ENCODE results near the gene ARL11. TPM values are rescaled to one million over a fixed set of nuclear protein-coding genes. Genes with fewer than 3 reads are reported as not detected.

ARL11 gene
- total RNA-seq, 1 donor from 2014 or later = 2.9 TPM

GRCh38 chr13:49649244-49649962 lies 21.1 kb downstream of the ARL11 start:
- peak; percentile 43 for DNase-seq (ENCODE audit: low spot score)

- no peak for DNase-seq (ENCODE audit: low spot score)
These were observed 21.6 kb downstream of the ARL11 start for GRCh38 chr13:49649963-49650312.

- DNase-seq (ENCODE audit: low spot score) = no peak
These were observed 23.5 kb downstream of the ARL11 start for GRCh38 chr13:49651570-49652354.

DNA sequence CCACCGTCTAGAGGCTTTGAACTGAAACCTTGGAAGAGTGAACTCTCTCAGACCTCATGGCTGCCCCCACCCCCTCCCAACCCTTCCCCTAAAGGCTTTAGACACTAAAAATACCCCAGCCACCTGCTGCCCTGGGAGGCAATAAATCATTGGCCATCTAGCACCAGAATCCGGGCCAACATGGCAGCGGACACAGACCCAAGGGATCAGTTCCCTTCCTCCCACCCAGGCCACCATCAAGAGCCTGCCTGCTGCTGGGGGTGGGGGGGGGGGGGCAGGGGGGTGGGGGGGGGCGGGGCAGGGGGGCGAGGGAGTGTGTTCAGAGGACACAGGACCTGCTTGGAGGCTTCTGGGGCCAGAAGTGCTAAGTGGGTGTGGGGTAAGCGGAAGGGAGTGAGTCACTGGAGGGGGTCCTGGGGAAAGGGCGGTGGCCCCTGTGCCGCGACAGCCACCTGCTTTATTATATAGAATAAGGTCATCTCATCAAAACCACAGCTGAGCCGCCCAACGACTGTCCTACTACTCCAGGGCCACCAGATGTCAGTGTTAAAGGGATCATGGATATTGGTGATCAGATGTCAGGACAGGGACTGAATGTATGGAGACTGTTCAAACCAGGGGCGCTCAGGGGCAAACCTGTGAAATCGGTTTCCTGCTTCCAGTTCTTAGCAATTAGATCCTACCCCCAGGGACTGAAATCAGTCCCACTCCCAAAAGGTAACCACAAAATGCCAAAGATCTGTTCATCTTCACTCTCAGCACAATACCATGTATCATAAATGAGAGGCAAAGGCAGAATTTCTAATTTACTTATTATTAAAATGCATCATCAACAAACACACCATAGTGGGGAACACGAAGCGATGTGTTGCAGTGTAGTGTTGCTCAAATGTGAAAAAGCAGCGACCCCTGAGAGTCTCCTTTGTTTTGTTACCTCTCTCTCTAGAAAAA lies 24.3 kb downstream of the ARL11 start:
- DNase-seq (ENCODE audit: low spot score) = no peak

- DNase-seq (ENCODE audit: low spot score) = no peak
These were observed 25.2 kb downstream of the ARL11 start for GRCh38 chr13:49653478-49653877.

GRCh38 chr13:49654011-49654410 lies 25.7 kb downstream of the ARL11 start:
- no peak for DNase-seq (ENCODE audit: low spot score)

DNA sequence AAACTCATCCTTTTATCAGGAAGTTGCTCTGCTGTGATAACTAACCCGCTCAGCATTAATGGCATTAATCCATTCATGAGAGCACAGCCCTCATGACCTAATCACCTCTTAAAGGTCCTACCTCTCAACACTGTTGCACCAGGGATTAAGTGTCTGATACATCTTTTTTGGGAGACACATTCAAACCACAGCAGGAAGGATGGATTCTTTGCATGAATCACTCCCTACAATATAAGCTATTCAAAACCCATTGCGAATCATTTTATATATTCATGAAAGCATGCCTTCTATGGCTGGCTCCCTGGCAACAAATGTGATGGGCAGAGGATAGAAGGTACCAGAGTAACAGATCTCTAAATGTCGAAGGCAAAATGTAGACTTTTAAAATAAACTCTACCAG lies 27.6 kb downstream of the ARL11 start:
- peak; percentile 61 for DNase-seq (ENCODE audit: low spot score)

DNA sequence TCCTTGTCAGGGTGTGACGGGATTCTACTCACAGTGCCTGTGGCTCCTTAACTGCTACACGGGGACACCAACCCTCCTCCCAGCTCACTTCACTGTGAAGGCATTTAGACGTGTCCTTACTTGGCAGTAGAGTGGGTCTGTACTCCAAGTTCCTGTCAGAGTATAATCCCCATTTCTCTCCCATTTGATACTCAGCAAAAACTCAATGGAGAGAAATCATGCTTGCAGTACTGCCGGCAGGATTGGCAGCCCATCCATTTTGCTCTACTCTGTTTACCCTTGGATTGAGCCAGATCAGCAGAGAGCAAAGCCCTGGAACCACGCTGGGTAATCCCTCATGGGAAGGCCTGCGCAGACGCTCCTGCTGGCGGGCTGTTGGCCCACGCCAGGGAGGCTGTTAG lies 28.9 kb downstream of the ARL11 start:
- DNase-seq (ENCODE audit: low spot score) = peak; percentile 80

DNA sequence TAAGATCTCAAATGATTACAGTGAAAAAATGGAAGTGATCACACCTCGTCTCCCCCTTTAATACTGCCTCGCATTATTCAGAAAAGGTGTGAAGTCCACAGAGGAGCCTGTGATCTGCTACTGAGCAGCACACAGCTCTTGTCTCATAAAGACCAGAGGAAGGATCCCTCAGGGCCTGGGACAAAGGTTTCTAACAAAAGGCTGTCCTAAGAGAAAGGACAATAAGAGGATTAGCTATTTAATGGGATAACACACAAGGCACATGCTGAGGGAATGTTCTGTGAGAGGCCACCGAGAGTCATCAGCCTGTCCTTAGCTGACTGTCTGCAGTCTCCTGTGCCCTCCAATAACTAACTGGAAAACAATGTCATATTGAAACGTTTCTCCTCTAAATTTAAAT lies 36.3 kb downstream of the ARL11 start:
- no peak for DNase-seq (ENCODE audit: low spot score)

GRCh38 chr13:49667773-49668172 lies 39.5 kb downstream of the ARL11 start:
- DNase-seq (ENCODE audit: low spot score) = no peak

DNA sequence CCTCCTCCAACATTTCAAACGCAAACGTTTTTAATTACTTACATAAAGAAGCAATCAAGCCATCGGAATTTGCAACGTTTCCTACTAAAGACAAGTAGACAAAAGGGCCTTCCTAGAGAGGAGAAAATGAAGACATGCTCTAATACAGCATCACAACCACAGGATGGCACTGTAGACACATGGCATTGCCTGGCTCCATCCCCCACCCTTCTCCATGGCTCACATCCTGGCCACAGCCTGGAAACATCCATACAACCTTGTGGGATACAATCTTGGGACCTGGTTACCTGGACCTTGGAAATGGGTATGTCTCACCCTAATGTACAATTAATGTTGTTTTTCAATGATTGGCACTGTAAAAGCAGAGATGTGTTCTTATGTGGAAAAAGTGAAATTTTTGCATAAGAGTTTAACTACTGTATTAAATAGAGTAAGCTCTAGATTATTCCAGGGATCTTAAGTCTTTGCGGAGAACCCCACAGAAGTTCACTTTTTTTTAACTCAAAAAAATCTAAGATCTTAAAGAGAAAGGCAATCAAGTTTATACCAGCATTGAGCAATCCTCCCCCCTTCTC lies 41.5 kb downstream of the ARL11 start:
- DNase-seq (ENCODE audit: low spot score) = peak; percentile 74

GRCh38 chr13:49670828-49671227 lies 42.5 kb downstream of the ARL11 start:
- DNase-seq (ENCODE audit: low spot score) = no peak

DNA sequence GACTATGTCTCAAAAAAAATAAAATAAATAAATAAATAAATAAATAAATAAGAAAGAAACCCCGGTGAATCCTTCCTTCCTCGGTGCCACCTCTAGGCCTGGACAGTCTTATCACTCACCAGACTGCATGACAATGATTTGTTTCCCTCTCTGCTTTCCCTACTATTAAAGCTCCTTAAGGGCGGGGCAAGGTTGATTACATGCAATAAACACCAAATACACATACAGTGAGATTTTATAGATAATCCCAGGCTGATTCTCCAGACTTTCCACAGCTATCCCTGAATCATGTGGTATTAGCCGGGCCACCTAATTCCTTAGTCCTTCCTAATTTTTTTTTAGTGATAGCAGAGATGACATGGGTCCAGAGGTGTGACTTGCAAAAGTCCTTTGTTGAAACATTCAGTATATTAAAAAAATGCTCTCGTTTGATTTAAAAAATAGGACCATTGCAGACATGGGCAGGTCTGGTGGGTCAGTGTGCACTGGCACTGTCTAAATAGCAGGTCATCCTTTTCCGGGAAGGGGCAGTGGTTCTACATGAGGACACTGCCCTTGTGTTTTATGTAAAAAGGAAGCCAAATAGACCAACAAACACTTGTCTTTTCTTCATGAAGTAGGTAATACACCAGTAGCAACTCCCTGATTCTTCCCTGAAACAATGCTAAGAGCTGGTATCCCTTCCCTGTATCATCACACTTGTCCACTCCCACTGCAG lies 48.4 kb downstream of the ARL11 start:
- no peak for DNase-seq (ENCODE audit: low spot score)

DNA sequence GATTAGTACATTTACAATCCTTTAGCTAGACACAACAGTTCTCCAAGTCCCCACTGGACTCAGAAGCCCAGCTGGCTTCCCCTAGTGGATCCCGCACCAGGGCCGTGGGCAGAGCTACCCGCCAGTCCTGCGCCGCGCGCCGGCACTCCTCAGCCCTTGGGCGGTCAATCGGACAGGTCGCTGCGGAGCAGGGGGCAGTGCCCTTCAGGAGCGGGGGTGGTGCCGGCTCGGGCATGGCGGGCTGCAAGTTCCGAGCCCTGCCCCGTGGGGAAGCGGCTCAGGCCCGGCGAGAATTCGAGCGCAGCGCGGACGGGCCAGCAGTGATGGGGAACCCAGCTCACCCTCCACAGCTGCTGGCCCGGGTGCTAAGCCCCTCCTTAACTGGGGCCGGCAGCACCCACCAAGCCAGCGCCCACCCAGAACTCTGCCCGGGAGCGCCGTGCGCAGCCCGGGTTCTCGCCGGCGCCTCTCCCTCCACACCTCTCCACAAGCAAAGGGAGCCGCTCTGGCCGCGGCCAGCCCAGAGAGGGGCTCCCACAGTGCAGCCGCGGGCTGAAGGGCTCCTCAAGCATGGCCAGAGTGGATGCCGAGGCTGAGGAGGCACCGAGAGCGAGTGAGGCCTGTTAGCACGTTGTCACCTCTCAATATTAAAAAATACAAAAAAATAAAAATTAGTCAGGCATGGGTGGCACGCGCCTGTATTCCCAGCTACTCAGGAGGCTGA lies 50.0 kb downstream of the ARL11 start:
- no peak for DNase-seq (ENCODE audit: low spot score)

GRCh38 chr13:49679246-49679645 lies 50.9 kb downstream of the ARL11 start:
- peak; percentile 14 for DNase-seq (ENCODE audit: low spot score)

DNA sequence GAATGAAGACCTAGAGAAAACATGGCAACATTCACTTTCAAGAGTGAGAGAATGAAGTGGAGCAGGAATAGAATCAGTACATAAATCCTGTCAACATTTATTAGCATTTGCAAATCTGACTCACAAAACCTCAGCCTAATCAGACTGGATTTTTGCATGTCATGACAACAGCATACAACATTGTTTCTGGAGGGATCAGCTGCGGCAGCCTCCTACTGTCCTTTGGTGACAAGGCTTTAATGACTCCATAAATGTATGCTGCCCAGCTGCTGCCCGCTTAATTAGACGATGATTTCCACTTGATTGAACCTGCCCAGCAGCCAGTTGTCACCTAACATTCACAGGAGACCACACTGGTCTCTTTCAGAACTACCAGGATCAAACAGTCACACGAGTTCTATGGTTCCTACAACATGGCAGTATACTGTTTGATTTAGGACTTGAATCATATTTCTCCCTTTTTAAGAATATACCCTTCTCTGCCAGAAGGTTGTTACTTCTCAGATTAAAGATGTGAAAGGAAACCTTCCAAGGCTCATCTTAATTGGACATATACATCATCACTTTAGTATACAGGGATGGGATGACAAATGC lies 53.6 kb downstream of the ARL11 start:
- DNase-seq (ENCODE audit: low spot score) = no peak

Measured in umbilical cord (tissue), 2 donors.